ENCODE data around the gene GPATCH4.
A peak's percentile ranks its signal among the peaks of the same experiment; 100 is the strongest.

GPATCH4 gene

DNA sequence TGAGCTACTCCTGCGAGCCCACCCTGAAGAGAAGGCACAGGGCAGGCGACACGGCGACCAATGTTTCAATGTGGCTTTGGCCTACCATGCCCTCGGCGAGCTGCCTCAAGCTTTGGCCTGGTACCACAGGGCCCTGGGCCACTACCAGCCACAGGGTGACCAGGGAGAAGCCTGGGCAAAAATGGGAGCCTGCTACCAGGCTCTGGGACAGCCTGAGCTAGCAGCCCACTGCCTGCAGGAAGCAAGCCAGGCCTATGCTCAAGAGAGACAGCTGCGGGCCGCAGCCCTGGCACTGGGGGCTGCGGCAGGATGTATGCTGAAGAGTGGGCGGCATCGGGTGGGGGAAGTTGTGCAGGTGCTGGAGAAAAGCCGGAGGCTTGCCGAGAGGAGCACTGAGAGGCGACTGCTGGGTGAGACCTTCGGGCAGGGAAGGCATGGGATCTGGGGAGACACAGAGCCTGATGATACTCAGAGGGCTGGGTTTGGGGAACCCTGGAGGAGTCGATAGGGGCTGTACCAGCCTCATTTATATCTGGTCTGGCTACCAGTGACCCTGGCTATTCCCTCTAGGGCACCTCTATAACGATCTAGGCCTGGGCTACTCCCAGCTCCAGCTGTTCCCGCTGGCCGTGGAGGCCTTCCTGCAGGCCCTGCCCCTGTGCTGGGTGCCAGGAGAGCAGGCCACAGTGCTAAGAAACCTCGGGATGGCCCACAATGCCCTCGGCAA is 19.5 kb downstream of the GPATCH4 start:
- DNase-seq, result no peak

DNA sequence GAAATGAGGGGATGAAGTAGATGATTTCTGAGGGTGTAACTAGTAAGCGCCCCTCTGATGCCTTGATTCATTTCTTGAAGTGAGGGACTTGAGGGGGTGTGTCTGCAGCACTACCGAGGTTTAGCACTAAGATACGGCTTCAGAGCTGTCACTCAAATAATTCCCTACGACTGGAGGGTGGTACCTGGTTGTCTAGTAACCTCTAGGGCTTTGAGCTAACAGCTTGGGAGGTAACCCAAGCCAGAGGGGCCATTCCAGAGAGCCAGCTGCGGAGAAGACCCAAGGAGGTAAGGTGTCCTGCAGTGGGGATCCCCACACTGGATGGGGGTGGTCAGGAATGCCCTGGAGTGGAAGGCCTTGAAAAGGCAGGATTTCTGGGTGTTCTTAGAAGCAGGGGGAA is 21.8 kb downstream of the GPATCH4 start, which contains the start of gene TTC24:
TTC24 (plus strand) TSS at position 252 of the 400 bp plus-strand sequence. CDS start 1,642 bp downstream, outside the sequence.
- no peak for DNase-seq

DNA sequence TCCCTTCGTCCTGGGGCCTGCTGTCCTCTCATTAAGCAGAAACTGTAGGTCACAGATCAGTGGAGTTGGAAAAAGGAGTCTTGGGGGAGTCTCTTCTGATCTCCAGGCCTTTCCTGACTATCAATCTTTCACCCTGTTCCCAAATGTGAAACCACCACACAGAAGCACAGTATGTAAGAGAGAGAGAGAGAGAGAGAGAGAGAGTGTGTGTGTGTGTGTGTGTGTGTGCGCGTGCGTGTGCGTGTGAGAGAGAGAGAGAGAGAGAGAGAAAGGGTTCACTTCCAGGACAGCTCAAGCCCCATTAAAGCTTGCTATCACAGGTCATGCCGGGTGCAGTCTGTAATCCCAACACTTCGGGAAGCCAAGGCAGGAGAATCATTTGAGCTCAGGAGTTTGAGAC is 23.2 kb downstream of the GPATCH4 start:
- DNase-seq, result no peak

DNA sequence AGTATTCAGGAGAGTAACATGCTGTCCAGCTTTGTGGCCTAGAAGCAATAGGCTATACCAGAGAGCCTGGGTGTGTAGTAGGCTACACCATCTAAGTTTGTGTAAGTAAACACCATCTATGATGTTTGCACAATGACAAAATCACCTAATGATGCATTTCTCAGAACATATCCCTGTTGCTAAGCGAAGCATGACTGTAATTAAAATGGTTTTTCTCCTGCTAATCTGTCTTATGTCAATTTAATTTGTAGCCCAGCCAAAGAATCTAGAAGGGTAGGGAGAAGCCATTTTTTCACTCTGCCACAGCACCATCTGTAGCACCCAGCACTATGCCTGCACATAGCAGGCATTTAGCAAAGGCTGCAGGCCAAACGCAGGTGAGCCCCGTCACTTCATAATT is 23.7 kb downstream of the GPATCH4 start:
- no peak for DNase-seq

DNA sequence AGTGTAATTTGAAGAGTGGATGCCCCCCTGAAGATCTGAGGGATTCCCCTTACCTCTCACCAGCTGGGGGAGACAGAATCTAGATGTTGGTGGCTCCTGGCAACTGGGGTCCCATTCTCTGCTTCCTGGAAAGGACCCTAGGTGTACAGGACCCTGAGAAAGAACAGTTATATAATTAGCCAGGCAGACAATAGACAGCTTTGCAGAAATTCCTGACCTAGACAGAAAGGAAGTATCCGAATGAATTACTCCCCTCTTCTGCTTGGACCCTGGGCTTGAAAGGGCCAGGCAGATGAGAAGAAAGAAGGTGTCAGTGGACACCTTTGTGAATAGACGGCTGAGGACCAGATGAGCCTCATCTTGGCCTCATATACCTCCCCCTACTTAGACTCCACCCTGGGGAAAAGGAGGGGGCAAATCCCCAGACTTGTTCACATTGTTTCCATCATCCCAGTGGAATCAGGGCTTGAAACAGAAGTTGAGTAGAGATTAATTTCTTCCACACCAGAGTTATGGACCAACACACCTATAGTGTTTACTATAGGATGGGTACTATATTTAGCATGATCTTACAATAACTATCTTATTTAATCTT is 27.1 kb downstream of the GPATCH4 start:
- no peak for DNase-seq

DNA sequence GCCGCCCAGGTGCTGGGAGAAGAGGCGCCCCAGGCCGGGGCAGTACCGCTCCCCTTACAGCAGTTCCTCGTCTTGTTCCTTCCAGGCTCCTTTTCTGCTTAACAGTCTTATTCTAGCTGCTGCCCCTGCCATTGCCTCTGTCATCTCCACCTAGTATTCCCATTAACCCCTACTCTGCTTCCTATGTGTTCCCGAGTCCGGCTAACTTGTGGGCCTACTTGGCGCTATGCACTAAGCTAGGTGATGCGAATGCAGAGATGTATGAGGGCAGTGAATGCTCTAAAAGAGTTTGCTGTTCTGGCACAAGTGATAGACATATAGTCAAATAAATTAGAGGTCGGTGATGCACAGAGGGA is 28.6 kb downstream of the GPATCH4 start:
- DNase-seq, result peak in 1 of 56 donors; percentile 21

DNA sequence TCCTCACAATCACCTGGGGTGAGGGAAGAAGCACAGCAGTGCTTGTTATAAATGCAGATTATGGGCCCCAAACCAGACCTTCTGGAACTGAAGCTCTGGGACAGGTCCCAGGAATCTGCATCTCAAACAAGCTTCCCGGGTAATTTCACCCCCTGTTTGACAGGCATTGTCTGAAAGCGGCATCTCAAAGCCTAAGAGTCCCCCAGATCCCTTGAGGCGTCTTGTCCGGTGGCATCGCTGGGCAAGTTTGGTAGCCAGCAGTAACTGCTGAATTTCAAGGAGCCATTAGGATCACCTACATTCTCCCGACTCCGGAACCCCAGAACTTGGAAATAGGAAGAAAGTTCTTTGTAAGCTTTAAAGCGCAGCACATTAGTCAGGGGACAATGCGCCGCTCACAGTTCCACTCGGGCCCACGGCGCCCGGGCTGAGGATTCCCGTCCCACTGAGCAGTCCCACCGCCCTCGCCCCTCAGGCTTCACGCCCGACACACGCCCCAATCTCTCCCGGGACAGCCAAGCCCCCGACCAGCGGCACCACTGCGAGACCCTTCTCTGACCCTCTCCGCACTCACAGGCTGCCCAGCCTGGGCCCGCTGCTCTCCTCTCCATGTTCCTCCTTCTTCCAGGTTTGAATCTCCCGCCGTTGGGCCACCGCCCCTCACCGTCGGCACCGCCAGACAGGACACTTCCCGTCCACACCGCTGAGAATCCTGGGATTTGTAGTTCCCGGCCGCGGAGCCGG is 29.2 kb downstream of the GPATCH4 start, which contains the start of gene IQGAP3:
IQGAP3 (minus strand) TSS at position 647 of the 744 bp plus-strand sequence; CDS start at position 611, 36 bp downstream.
- peak in 52 of 56 donors; percentile 12 to 81 (median 54) for DNase-seq

DNA sequence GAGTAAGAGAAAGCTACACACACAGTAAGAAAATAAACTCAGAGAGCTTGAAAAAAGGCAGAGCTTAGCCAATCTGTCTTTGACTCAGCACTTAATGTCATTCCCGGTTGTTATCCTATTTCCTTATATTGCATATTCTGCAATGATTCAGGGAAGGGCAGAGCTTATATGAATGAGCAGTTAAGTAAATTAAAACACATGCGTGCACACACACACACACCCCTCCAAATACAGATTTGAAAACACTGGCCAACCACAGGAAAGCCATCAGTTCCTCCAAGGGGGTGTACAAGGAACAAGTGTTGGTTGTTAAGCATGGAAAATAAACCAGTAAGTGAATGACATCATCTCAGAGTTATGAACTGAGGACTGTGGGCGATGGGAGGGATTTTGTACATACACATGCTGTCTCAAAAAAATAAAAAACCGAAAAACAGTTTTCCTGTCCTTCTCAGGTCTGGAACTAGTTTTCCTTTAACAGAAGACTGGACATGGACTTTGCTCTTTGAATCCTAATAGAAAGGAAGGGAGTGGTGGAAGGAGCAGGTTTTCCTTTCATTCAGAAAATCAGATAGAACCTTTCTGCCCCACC is 29.9 kb downstream of the GPATCH4 start:
- no peak for DNase-seq

DNA sequence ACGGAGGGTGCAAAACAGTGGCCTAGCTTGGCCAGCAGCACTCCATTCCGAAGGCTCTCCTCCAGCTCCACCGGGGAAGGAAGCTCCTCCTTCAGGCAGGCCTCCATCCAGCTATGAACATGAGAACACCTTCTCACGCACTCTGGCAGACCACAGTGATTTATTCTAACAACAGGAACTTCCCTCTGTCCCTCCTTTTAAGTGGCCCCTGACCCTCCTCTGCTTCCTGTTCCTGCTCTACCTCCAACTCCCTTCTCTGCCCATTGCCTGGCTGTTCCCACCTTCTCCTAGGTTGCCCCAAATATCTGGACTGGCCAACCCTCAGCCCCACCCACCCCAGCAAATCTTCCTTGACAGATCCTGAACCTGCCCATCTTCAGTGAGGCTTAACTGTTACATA is 34.8 kb downstream of the GPATCH4 start:
- DNase-seq, result no peak

DNA sequence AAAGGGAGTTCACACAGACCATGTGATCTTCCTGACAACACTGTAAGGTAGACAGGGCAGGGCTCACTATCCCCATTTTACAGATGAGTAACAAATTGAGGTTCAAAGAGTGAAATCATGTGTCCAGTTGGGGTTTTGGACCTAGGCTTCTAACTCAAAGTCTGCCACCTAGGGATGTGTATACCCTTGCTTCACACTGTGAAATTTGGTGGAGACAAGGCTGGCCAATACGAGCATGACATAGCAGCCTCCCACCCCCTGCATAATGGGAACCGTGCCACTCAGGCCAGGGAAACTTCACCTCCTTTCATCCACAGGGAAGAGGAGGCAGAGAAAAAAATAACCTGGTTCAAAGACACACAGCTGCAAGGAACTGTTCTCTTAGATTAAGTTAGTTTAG is 35.8 kb downstream of the GPATCH4 start:
- DNase-seq, result no peak

DNA sequence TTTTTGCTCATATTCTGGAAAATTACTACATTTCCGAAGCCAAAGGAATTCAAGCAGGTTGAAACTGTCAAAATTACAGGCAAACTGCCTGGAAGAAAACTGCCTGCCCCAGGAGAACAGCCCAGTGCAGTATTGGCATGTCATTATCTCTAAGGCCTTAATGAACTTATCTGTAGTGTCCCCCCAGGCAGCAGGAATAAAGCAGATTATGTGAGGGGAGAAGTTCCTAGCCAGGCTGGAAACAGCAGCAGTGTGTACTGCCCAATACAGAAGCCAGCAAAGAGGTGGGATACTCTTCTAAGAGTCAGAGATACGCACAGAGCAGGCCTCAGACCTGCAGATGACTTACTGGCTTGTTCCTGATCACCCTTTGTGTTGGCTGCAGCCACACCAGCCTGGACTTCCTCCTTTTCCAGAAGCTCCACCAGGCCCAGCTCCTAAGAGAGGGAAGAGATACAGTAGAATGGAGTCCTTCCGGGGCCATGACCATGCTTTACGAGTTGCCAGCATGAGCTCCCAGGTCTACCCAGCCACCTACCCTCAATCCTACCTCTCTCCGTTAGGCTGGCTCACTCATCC is 40.6 kb downstream of the GPATCH4 start:
- no peak for DNase-seq

DNA sequence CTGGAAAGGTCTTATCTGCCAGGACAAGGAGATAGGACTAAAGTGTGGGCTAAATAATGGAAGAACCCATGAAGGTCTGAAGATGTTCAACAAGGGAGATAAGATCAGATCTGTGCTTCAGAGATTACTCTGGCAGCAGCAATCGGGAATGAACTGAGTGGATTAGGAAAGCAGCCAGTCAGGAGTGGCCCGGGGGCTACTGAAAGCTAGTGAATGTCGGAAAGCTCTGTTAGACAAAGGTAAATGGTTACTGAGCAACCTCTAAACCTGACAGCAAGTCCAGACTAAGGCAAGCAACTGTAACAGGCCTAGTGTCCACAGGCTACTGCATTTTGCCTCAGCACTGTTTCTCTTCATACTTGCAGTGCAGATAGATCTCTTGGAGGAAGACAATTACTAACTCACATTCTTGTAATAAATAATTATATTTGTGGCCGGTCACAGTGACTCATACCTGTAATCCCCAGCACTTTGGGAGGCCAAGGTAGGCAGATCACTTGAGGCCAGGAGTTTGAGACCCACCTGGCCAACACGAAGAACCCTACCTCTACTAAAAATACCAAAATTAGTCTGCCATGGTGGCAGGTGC is 41.4 kb downstream of the GPATCH4 start:
- DNase-seq, result no peak

DNA sequence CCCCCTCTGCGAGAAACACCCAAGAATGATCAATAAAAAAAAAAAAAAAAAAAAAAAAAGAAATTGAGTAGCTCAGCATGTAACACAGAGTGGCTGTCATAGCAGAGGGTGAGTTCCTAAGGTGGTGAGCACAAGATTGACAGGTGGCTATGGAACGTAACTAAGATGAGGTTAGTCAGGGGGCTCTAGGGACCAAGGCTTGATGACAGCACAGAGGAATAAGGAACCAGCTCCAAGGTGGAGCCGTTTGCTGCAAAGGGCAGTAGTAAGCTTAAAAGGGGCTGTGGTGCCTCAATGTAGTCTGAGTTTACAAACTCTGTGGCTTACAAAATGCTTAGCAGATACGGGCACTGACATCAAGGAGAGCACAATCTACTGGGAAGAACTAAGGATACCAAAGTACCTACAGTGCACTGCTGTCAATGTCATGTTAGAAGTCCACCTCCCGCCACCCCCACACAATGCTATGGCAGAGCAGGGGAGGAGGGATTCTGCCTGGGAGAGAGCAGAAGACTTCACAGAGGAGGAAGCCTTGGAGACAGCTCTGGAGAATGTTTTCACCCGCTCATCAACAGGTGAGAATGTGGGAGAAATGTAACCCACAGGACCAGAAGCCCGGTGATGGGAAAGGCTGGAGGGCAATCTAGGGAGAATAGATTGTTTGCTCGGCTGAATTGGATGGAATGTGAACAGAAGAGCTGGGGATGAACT is 42.0 kb downstream of the GPATCH4 start:
- no peak for DNase-seq

DNA sequence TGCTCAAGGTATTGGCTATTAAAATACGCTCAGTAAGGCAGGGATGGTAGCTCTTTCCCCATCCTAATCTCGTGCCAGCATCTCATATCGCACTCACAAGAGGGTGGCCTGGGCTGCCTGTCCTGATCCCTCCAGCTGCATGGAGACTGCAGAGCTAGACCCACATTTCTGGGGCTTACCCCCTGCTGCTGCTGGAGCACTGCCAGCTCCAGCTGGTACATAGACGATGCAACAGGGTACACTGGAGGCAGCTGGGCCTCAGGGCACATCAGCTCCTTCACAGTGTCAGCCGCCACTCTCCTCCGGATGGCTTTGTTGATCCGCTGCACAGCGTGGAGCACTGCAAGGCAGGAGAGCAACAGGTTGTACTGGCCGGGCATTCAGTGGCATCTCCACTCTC is 44.9 kb downstream of the GPATCH4 start:
- DNase-seq, result no peak

DNA sequence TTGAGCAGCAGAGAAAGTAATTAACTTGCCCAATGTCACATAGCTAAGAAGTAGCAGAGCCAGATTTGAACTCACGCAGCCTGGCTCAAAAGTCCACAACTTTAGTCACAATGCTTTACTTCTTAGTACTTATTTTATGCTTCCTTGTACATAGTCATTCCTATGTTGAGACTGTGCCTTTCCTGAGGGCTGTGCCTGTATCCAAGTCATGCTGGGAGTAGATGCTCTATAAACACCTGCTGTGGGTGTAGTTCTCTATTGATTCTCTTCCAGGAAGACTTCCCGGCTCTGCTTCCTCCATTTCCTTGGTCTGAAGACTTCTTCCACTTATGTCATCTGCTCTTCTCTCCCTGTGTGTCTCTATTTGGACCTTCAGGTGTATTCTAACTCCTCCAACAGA is 45.6 kb downstream of the GPATCH4 start:
- no peak for DNase-seq

DNA sequence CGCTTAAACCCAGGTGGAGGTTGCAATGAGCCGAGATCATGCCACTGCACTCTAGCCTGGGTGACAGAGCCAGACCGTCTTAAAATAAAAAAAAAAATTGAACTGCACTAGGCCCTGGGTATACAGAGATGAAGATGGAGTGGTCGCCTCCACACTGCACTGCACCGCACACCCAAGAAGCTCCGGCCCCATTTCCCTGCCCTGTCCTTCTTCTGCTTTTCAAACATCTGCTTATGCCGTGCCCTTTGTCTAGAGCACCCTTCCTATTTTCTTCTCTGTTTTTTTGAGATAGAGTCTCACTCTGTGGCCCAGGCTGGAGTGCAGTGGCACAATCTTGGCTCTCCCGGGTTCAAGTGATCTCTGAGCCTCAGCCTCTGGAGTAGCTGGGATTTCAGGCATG is 46.3 kb downstream of the GPATCH4 start:
- DNase-seq, result no peak

DNA sequence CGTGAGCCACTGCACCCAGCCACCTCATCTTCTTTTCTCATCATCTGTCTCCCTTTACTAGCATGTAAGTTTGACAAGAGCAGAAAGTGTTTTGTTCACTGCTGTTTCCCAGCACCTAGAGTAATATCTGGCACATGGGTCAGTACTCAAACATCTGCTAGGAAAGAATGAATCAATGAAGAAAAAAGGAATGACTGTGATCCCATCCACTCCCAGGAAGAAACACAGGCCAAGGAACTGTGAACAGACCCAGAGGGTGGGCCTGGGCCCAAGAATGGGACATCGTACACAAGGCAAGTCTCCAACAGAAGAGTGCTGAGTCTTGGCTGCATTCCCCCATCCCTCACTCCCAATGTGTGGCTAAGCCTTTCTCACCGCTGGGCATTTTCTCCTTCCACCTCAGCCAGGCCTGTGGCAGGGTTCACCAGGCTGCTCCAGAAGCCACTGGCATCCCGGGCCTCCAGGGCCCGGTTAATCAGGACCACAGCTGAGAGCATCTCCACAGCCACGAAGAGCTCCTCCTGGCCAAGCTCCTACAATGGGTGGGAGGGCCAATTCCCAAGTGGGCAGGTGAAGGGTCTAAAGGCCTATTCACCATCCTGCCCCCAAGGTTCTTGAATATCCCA is 47.3 kb downstream of the GPATCH4 start:
- no peak for DNase-seq

DNA sequence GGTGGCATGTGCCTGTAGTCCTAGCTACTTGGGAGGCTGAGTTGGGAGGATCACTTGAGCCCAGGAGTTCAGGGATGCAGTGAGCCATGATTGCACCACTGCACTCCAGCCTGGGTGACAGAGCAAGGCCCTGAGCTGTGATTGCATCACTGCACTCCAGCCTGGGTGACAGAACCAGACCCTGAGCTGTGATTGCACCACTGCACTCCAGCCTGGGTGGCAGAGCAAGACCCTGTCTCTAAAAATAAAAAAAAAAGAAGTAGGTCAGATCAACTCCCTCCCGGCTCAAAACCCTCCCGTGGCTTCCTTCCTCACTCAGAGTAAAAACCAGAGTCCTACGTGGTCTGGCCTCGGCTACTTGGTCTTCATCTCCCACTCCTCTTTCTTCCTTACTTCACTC is 48.3 kb downstream of the GPATCH4 start:
- DNase-seq, result peak in 17 of 56 donors; percentile 7 to 47 (median 19)

DNA sequence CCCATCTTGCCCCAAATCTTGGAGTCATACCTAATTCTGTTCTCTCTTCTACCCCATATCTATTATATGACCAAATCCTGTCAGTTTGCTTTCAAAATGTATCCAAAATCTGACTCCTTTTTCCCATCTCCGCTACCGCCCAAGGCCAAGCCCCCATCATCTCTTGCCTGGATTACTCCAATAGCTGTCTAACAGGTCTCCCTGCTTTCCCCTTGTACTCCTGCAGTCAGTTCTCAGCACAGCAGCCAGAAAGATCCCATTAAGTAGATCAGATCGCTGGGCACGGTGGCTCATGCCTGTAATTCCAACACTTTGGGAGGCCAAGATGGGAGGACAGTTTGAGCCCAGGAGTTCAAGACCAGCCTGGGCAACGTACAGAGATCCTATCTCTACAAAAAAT is 48.8 kb downstream of the GPATCH4 start:
- no peak for DNase-seq

DNA sequence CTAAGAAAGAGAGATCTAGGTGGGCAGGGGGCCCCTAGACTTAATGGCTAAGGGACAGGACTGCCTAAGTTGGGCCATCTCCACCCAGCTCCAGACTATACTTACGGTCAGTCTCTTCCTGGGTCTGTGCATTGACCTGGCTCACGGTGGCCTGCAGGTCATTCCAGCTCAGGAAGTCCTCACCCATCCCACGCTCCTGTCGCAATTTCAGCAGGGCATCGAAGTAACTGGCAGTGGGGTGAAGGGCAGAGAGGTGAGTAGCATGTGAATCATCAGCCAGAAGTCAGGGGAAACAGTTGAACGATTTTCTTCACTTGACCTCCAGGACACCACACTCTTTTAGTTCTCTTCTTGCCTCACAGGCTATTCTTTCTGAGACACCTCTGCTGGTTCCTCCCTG is 49.4 kb downstream of the GPATCH4 start:
- no peak for DNase-seq

Measured in amygdala (tissue), 56 donors.